PC-9 (cell line): Measurements from ENCODE around the gene MED7. TPM values are rescaled to one million over a fixed set of nuclear protein-coding genes. Genes with fewer than 3 reads are reported as not detected.

Experiments used
- BruUV-seq: library from RNA; stranded (reverse); fragments of 400-500 nt; replicated peaks from 2 replicates; lab custom pipeline; 2021; lab: Mats Ljungman, UMichigan
- CTCF ChIA-PET: fragments of 300-600 bp; sonication (Branson Sonifier 250); formaldehyde crosslinking; loops from one replicate; lab custom pipeline; 2022; ENCODE audit warnings: antibody characterized with exemption; lab: Charles Lee
- POLR2A ChIA-PET: fragments of 300-600 bp; sonication (Branson Sonifier 250); formaldehyde crosslinking; loops from one replicate; lab custom pipeline; 2022; ENCODE audit warnings: antibody characterized with exemption; ENCODE audit not compliant: unreplicated experiment; lab: Charles Lee
- DNase-seq, 2 experiments: peaks; one replicate each; pipeline versions ENCODE4 v3.0.0 to v3.0.0-alpha.2; 2015 to 2022; ENCODE audit warnings: mixed read lengths in 1 of 2
- H2AFZ ChIP-seq: fragments of 200-600 bp; sonication (generic); 2 replicates; pipeline ENCODE4 v1.8.1; 2017; ENCODE audit warnings: antibody characterized with exemption
- H3F3A ChIP-seq: fragments of 200-600 bp; sonication (generic); 2 replicates; pipeline ENCODE4 v1.8.1; 2017; ENCODE audit warnings: antibody characterized with exemption, mild to moderate bottlenecking, low read depth; ENCODE audit not compliant: insufficient read depth
- H3K27ac ChIP-seq: fragments of 200-600 bp; sonication (generic); 2 replicates; pipeline ENCODE4 v1.6.1; 2016; ENCODE audit warnings: mixed run types
- H3K27me3 ChIP-seq: fragments of 200-600 bp; sonication (generic); 2 replicates; pipeline ENCODE4 v1.6.1; 2016; ENCODE audit warnings: low read depth, mixed run types; ENCODE audit not compliant: insufficient read depth
- H3K36me3 ChIP-seq: fragments of 200-600 bp; sonication (generic); 2 replicates; pipeline ENCODE4 v1.6.1; 2016; ENCODE audit warnings: low read depth, mixed run types
- H3K4me1 ChIP-seq: fragments of 200-600 bp; sonication (generic); replicated peaks from 2 replicates; pipeline ENCODE4 v1.6.1; 2016; ENCODE audit warnings: mixed run types; ENCODE audit not compliant: insufficient read depth
- H3K4me2 ChIP-seq: fragments of 200-600 bp; sonication (generic); 2 replicates; pipeline ENCODE4 v1.6.1; 2017; ENCODE audit warnings: mixed run types
- H3K4me3 ChIP-seq: fragments of 200-600 bp; sonication (generic); 2 replicates; pipeline ENCODE4 v1.6.1; 2016; ENCODE audit warnings: mixed run types
- H3K79me2 ChIP-seq: fragments of 200-600 bp; sonication (generic); 2 replicates; pipeline ENCODE4 v1.6.1; 2017; ENCODE audit warnings: low read depth, mixed run types
- H3K9me2 ChIP-seq: fragments of 200-600 bp; sonication (generic); 2 replicates; pipeline ENCODE4 v1.8.1; 2017; ENCODE audit warnings: mild to moderate bottlenecking; ENCODE audit not compliant: insufficient read depth
- H3K9me3 ChIP-seq: fragments of 200-600 bp; sonication (generic); 2 replicates; pipeline ENCODE4 v1.8.1; 2016; ENCODE audit warnings: low read depth; ENCODE audit not compliant: insufficient read depth
- H4K20me1 ChIP-seq: fragments of 200-600 bp; sonication (generic); 2 replicates; pipeline ENCODE4 v1.8.1; 2017; ENCODE audit not compliant: insufficient read depth
- CTCF ChIP-seq: fragments of 200-600 bp; sonication (generic); conservative IDR thresholded peaks from 2 replicates; pipeline ENCODE4 v1.6.1; 2017; ENCODE audit warnings: mixed run types, antibody characterized with exemption, mild to moderate bottlenecking, moderate library complexity
- EZH2 ChIP-seq: fragments of 200-600 bp; sonication (generic); IDR thresholded peaks from 2 replicates; pipeline ENCODE4 v1.8.0; 2017; ENCODE audit warnings: antibody characterized with exemption, low read depth
- intact Hi-C: fragments of 100-400 bp; cut with micrococcal nuclease; formaldehyde crosslinking; loops from one replicate; pipeline ENCODE4 v1.10.0; 2022; ENCODE audit not compliant: unreplicated experiment
- total RNA-seq: library from RNA; stranded (reverse); gene quantifications from 2 replicates; pipeline ENCODE4 v1.2.3, GENCODE V29; 2021

MED7 gene
- total RNA-seq, 1 experiment from 2014 or later: 11.8 TPM

- BruUV-seq: no TSS peak
- Histone ChIP-seq H3K36me3 (no peaks in the 10 kb centered on the region), H4K20me1 (no peaks in the 10 kb centered on the region), H3K27me3 (peaks cover 85% of the 10 kb centered on the region), H3F3A (no peaks in the 10 kb centered on the region), H3K4me3 (no peak within 1 kb of the TSS), H3K9me2 (no peaks in the 10 kb centered on the region), H3K9me3 (no peaks in the 10 kb centered on the region), H3K4me2 (no peak within 1 kb of the TSS), H3K79me2 (no peaks in the 10 kb centered on the region), H3K4me1 (no peaks in the 10 kb centered on the region), H2AFZ (no peak within 1 kb of the TSS), H3K27ac (no peak within 1 kb of the TSS)
- ChIA-PET CTCF (no interaction called here), POLR2A (no interaction called here)
- intact Hi-C loops: no loop called here
- TF ChIP-seq EZH2 (no peak), CTCF (no peak)
- no peak for DNase-seq
These were observed 23.8 kb upstream of the MED7 start, which contains the start of gene GARIN3 for GRCh38 chr5:157166214-157167213. TSS of gene GARIN3 (minus strand) at chr5:157166264. CDS start at chr5:157166168, 96 bp downstream.

- H3K27me3 ChIP-seq: peaks cover 87% of the 10 kb centered on the region
- intact Hi-C loops: no loop called here
- ChIA-PET POLR2A (no interaction called here), CTCF (no interaction called here)
- H2AFZ ChIP-seq: no peak overlapping the region
- H3F3A ChIP-seq: no peaks in the 10 kb centered on the region
- no peak for TF ChIP-seq EZH2
- TF ChIP-seq CTCF: no peak
- no peak for DNase-seq
- no peak overlapping the region for H3K4me2 ChIP-seq
- H3K9me3 ChIP-seq: no peaks in the 10 kb centered on the region
- H3K27ac ChIP-seq: no peak overlapping the region
- H3K4me1 ChIP-seq: no peaks in the 10 kb centered on the region
- no peaks in the 10 kb centered on the region for H3K79me2 ChIP-seq
- H3K4me3 ChIP-seq: no peak overlapping the region
- no peaks in the 10 kb centered on the region for H3K9me2 ChIP-seq
- BruUV-seq: no TSS peak
- no peaks in the 10 kb centered on the region for H3K36me3 ChIP-seq
- H4K20me1 ChIP-seq: no peaks in the 10 kb centered on the region
These were observed 23.0 kb upstream of the MED7 start for GRCh38 chr5:157165668-157166067.

GRCh38 chr5:157165261-157165660 is 22.6 kb upstream of the MED7 start:
- POLR2A ChIA-PET: no interaction called here
- no peak overlapping the region for H3K4me2 ChIP-seq
- H3F3A ChIP-seq: no peaks in the 10 kb centered on the region
- H3K4me3 ChIP-seq: no peak overlapping the region
- no peak overlapping the region for H2AFZ ChIP-seq
- no peaks in the 10 kb centered on the region for H4K20me1 ChIP-seq
- DNase-seq: no peak
- CTCF ChIA-PET: no interaction called here
- no peak overlapping the region for H3K27ac ChIP-seq
- H3K36me3 ChIP-seq: no peaks in the 10 kb centered on the region
- H3K9me2 ChIP-seq: no peaks in the 10 kb centered on the region
- no TSS peak for BruUV-seq
- peaks cover 87% of the 10 kb centered on the region for H3K27me3 ChIP-seq
- TF ChIP-seq CTCF (no peak), EZH2 (no peak)
- no peaks in the 10 kb centered on the region for H3K4me1 ChIP-seq
- H3K79me2 ChIP-seq: no peaks in the 10 kb centered on the region
- intact Hi-C loops: no loop called here
- H3K9me3 ChIP-seq: no peaks in the 10 kb centered on the region
